ENCODE results near the gene FOXB1. TPM values are rescaled to one million over a fixed set of nuclear protein-coding genes. Genes with fewer than 3 reads are reported as not detected.

Gene FOXB1
- total RNA-seq, 1 experiment from 2014 or later, result not detected

DNA sequence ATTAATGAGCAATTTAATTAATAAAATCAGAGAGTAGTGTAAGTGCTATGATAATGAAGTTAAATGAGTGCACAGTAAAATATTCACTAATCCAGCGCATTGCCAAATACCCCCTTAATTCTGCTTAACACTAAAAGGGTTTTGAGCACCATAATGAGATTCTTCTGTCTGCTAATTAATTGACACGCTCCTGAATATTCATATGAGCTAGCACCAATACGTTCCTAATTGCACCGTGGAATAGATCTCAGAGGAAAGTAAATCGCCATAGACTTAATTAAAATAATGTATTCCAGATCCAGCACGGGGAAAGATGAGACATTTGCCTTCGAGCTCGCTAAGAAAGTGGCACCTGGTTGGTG is 9.6 kb upstream of the FOXB1 start:
- Histone ChIP-seq H3K9me3 (ENCODE audit: low read depth, low read length, poor library complexity, severe bottlenecking) (no peaks in the 10 kb centered on the region), H3K36me3 (ENCODE audit: insufficient read depth, low read length, poor library complexity, severe bottlenecking) (no peaks in the 10 kb centered on the region), H3K27ac (ENCODE audit: low read depth, low read length, poor library complexity, severe bottlenecking) (no peak overlapping the region), H3K4me3 (ENCODE audit: low read depth, low read length, poor library complexity, severe bottlenecking) (no peak overlapping the region), H3K27me3 (replicated peaks; ENCODE audit: insufficient read depth, low read depth, low read length, poor library complexity) (peaks cover 100% of the 10 kb centered on the region), H3K4me1 (ENCODE audit: insufficient read depth, low read length, poor library complexity, severe bottlenecking) (peaks cover 3% of the 10 kb centered on the region)
- CTCF ChIA-PET, result no interaction called here
- BruUV-seq (replicated peaks), result no TSS peak
- POLR2A ChIA-PET (ENCODE audit: low non-redundant PET), result no interaction called here
- no peak for TF ChIP-seq EZH2 (IDR thresholded peaks at IDR 0.05; ENCODE audit: borderline replicate concordance, low read depth, low read length, poor library complexity, severe bottlenecking)
- TF ChIP-seq, protein P1, sequence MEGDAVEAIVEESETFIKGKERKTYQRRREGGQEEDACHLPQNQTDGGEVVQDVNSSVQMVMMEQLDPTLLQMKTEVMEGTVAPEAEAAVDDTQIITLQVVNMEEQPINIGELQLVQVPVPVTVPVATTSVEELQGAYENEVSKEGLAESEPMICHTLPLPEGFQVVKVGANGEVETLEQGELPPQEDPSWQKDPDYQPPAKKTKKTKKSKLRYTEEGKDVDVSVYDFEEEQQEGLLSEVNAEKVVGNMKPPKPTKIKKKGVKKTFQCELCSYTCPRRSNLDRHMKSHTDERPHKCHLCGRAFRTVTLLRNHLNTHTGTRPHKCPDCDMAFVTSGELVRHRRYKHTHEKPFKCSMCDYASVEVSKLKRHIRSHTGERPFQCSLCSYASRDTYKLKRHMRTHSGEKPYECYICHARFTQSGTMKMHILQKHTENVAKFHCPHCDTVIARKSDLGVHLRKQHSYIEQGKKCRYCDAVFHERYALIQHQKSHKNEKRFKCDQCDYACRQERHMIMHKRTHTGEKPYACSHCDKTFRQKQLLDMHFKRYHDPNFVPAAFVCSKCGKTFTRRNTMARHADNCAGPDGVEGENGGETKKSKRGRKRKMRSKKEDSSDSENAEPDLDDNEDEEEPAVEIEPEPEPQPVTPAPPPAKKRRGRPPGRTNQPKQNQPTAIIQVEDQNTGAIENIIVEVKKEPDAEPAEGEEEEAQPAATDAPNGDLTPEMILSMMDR (conservative IDR thresholded peaks at IDR 0.05; ENCODE audit: low read depth, low read length), result no peak
- no peak for DNase-seq (ENCODE audit: low spot score)
- intact Hi-C loops (cut with micrococcal nuclease; ENCODE audit: unreplicated experiment), result no loop called here

DNA sequence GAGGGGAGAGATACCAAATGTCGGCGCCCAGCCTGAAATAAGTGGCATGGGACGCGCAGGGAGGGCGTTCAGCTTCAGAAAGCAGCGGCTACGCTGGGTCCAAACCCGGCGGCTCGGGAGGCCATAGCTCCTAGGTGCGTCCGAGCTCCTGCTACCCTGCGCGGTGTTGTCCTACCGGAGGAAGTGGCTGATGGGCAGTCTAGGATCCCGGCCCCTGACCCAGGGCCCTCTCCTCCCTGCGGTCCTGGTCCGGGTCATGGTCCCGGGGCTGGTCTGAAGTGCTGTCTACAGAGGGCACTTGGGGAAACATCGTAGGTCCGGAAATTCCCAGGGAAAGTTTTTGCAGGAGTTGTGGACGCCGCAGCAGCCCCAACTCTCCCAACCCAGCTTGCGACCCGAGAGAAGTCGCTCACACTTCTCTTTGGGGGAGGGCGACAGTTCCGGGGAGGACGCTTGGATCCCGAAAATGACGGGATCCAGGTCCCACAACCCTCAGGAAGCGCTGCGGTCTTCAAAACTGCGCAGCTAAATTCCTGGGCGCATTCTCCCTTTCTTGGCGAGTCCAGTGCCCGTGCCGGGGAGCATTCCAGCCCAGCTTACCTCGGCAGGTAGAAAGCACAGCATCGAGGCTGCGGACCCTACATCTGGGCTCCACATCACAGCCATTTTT is 9.1 kb upstream of the FOXB1 start:
- TF ChIP-seq, protein P1 (conservative IDR thresholded peaks at IDR 0.05; ENCODE audit: low read depth, low read length), result no peak
- peak; percentile 88 for TF ChIP-seq EZH2 (IDR thresholded peaks at IDR 0.05; ENCODE audit: borderline replicate concordance, low read depth, low read length, poor library complexity, severe bottlenecking)
- POLR2A ChIA-PET (ENCODE audit: low non-redundant PET), result no interaction called here
- peaks cover 100% of the 10 kb centered on the region for H3K27me3 ChIP-seq (replicated peaks; ENCODE audit: insufficient read depth, low read depth, low read length, poor library complexity)
- H3K4me1 ChIP-seq (ENCODE audit: insufficient read depth, low read length, poor library complexity, severe bottlenecking), result peaks cover 3% of the 10 kb centered on the region
- no peak for DNase-seq (ENCODE audit: low spot score)
- no peaks in the 10 kb centered on the region for H3K36me3 ChIP-seq (ENCODE audit: insufficient read depth, low read length, poor library complexity, severe bottlenecking)
- no peaks in the 10 kb centered on the region for H3K9me3 ChIP-seq (ENCODE audit: low read depth, low read length, poor library complexity, severe bottlenecking)
- CTCF ChIA-PET, result no interaction called here
- intact Hi-C loops (cut with micrococcal nuclease; ENCODE audit: unreplicated experiment), result no loop called here
- no TSS peak for BruUV-seq (replicated peaks)
- no peak overlapping the region for H3K27ac ChIP-seq (ENCODE audit: low read depth, low read length, poor library complexity, severe bottlenecking)
- no peak overlapping the region for H3K4me3 ChIP-seq (ENCODE audit: low read depth, low read length, poor library complexity, severe bottlenecking)

- CTCF ChIA-PET, result no interaction called here
- peaks cover 100% of the 10 kb centered on the region for H3K27me3 ChIP-seq (replicated peaks; ENCODE audit: insufficient read depth, low read depth, low read length, poor library complexity)
- peaks cover 3% of the 10 kb centered on the region for H3K4me1 ChIP-seq (ENCODE audit: insufficient read depth, low read length, poor library complexity, severe bottlenecking)
- TF ChIP-seq, protein P1 (conservative IDR thresholded peaks at IDR 0.05; ENCODE audit: low read depth, low read length), result no peak
- peak; percentile 75 for TF ChIP-seq EZH2 (IDR thresholded peaks at IDR 0.05; ENCODE audit: borderline replicate concordance, low read depth, low read length, poor library complexity, severe bottlenecking)
- intact Hi-C loops (cut with micrococcal nuclease; ENCODE audit: unreplicated experiment), result no loop called here
- H3K36me3 ChIP-seq (ENCODE audit: insufficient read depth, low read length, poor library complexity, severe bottlenecking), result no peaks in the 10 kb centered on the region
- no peak overlapping the region for H3K27ac ChIP-seq (ENCODE audit: low read depth, low read length, poor library complexity, severe bottlenecking)
- no peak overlapping the region for H3K4me3 ChIP-seq (ENCODE audit: low read depth, low read length, poor library complexity, severe bottlenecking)
- no TSS peak for BruUV-seq (replicated peaks)
- H3K9me3 ChIP-seq (ENCODE audit: low read depth, low read length, poor library complexity, severe bottlenecking), result no peaks in the 10 kb centered on the region
- POLR2A ChIA-PET (ENCODE audit: low non-redundant PET), result no interaction called here
- DNase-seq (ENCODE audit: low spot score), result no peak
Measured at GRCh38 chr15:59995568-59996297, 8.4 kb upstream of the FOXB1 start.
